Measurements from ENCODE around the gene RUFY3. TPM values are rescaled to one million over a fixed set of nuclear protein-coding genes. Genes with fewer than 3 reads are reported as not detected.

The RUFY3 gene
- total and polyA plus RNA-seq, 9 of the 15 experiments (the other 6 are each of a cell fraction or from before 2014, with no cell fraction given): 4.2 to 31.1 (median 21.5) TPM

DNA sequence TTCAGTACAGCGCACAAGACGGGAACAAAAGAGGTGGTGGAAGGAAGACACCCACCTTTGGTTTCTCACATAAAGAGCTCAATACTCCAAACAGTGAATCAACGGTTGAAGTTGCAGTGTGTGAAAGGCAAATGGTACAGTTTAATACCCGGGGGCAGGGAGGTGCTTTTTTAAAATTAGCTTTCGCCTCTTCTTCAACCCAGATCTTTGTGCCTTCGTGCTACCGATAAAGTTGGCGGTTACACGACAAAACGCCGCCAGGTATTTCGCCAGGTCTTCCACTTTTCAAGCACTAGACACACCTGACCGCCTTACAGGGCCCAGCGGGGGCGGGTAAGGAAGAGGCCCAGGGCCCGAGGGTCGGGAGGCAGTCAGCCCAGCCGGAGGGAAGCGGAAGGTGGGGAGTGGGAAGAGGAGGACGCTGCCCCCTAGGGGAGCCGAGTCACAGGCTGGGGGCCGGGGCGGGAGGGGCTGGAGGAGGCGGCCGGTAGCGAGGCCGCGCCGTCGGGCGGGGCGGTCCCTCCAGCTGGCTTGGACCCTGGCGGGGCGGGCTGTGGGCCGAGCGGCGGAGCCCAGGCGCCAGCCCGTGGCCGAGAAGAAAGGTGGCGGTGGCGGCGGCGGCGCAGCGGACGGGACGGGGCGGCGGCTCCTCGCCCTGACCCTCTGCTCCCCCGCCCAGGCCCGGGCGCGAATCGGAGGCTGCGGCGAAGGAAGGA, 17.4 kb upstream of the RUFY3 start (continued):
- TF ChIP-seq, protein P1, sequence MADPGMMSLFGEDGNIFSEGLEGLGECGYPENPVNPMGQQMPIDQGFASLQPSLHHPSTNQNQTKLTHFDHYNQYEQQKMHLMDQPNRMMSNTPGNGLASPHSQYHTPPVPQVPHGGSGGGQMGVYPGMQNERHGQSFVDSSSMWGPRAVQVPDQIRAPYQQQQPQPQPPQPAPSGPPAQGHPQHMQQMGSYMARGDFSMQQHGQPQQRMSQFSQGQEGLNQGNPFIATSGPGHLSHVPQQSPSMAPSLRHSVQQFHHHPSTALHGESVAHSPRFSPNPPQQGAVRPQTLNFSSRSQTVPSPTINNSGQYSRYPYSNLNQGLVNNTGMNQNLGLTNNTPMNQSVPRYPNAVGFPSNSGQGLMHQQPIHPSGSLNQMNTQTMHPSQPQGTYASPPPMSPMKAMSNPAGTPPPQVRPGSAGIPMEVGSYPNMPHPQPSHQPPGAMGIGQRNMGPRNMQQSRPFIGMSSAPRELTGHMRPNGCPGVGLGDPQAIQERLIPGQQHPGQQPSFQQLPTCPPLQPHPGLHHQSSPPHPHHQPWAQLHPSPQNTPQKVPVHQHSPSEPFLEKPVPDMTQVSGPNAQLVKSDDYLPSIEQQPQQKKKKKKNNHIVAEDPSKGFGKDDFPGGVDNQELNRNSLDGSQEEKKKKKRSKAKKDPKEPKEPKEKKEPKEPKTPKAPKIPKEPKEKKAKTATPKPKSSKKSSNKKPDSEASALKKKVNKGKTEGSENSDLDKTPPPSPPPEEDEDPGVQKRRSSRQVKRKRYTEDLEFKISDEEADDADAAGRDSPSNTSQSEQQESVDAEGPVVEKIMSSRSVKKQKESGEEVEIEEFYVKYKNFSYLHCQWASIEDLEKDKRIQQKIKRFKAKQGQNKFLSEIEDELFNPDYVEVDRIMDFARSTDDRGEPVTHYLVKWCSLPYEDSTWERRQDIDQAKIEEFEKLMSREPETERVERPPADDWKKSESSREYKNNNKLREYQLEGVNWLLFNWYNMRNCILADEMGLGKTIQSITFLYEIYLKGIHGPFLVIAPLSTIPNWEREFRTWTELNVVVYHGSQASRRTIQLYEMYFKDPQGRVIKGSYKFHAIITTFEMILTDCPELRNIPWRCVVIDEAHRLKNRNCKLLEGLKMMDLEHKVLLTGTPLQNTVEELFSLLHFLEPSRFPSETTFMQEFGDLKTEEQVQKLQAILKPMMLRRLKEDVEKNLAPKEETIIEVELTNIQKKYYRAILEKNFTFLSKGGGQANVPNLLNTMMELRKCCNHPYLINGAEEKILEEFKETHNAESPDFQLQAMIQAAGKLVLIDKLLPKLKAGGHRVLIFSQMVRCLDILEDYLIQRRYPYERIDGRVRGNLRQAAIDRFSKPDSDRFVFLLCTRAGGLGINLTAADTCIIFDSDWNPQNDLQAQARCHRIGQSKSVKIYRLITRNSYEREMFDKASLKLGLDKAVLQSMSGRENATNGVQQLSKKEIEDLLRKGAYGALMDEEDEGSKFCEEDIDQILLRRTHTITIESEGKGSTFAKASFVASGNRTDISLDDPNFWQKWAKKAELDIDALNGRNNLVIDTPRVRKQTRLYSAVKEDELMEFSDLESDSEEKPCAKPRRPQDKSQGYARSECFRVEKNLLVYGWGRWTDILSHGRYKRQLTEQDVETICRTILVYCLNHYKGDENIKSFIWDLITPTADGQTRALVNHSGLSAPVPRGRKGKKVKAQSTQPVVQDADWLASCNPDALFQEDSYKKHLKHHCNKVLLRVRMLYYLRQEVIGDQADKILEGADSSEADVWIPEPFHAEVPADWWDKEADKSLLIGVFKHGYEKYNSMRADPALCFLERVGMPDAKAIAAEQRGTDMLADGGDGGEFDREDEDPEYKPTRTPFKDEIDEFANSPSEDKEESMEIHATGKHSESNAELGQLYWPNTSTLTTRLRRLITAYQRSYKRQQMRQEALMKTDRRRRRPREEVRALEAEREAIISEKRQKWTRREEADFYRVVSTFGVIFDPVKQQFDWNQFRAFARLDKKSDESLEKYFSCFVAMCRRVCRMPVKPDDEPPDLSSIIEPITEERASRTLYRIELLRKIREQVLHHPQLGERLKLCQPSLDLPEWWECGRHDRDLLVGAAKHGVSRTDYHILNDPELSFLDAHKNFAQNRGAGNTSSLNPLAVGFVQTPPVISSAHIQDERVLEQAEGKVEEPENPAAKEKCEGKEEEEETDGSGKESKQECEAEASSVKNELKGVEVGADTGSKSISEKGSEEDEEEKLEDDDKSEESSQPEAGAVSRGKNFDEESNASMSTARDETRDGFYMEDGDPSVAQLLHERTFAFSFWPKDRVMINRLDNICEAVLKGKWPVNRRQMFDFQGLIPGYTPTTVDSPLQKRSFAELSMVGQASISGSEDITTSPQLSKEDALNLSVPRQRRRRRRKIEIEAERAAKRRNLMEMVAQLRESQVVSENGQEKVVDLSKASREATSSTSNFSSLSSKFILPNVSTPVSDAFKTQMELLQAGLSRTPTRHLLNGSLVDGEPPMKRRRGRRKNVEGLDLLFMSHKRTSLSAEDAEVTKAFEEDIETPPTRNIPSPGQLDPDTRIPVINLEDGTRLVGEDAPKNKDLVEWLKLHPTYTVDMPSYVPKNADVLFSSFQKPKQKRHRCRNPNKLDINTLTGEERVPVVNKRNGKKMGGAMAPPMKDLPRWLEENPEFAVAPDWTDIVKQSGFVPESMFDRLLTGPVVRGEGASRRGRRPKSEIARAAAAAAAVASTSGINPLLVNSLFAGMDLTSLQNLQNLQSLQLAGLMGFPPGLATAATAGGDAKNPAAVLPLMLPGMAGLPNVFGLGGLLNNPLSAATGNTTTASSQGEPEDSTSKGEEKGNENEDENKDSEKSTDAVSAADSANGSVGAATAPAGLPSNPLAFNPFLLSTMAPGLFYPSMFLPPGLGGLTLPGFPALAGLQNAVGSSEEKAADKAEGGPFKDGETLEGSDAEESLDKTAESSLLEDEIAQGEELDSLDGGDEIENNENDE (IDR thresholded peaks at IDR 0.05; ENCODE audit: low read depth, low read length): no peak
- TF ChIP-seq ZNF551 (CRISPR knock-in tag; IDR thresholded peaks at IDR 0.05) (no peak), SMAD1 (IDR thresholded peaks at IDR 0.05; ENCODE audit: low read depth, low read length, partially characterized antibody) (no peak), ZBTB17 (CRISPR knock-in tag; IDR thresholded peaks at IDR 0.05) (no peak), CAMTA2 (CRISPR knock-in tag; conservative IDR thresholded peaks at IDR 0.05) (no peak), CREB1 (IDR thresholded peaks at IDR 0.05) (no peak; the same call in 1 of the 2 replicates), CREB1 (CRISPR knock-in tag; IDR thresholded peaks at IDR 0.05) (peak; percentile 66), BMI1 (IDR thresholded peaks at IDR 0.05; ENCODE audit: low read length) (no peak), SREBF1 (IDR thresholded peaks at IDR 0.05; ENCODE audit: borderline replicate concordance, low read depth, low read length) (no peak), FIP1L1 (IDR thresholded peaks at IDR 0.05; ENCODE audit: low read depth, low read length, poor library complexity, severe bottlenecking) (no peak), ZNF780A (CRISPR knock-in tag; IDR thresholded peaks at IDR 0.05) (no peak), HMG20A (CRISPR knock-in tag; conservative IDR thresholded peaks at IDR 0.05) (no peak), NFYB (IDR thresholded peaks at IDR 0.05; ENCODE audit: extremely low read depth, insufficient read length) (no peak), ZNF175 (CRISPR knock-in tag; IDR thresholded peaks at IDR 0.05; ENCODE audit: low read depth) (no peak), ZNF384 (IDR thresholded peaks at IDR 0.05; ENCODE audit: low read depth, low read length) (no peak), SRSF3 (IDR thresholded peaks at IDR 0.05; ENCODE audit: insufficient read depth, low read length) (no peak), YY1 (IDR thresholded peaks at IDR 0.05; ENCODE audit: borderline replicate concordance in 1 of 3, control insufficient read depth in 1 of 3, extremely low read depth in 1 of 3, insufficient read depth in 3 of 3, insufficient read length in 1 of 3, insufficient replicate concordance in 2 of 3, low read depth in 1 of 3, low read length in 2 of 3) (peak in 2 of 3 experiments; percentile 21 to 38)

Data from K562 (cell line).